ENCODE data around the gene SERPINA4.

The SERPINA4 gene

DNA sequence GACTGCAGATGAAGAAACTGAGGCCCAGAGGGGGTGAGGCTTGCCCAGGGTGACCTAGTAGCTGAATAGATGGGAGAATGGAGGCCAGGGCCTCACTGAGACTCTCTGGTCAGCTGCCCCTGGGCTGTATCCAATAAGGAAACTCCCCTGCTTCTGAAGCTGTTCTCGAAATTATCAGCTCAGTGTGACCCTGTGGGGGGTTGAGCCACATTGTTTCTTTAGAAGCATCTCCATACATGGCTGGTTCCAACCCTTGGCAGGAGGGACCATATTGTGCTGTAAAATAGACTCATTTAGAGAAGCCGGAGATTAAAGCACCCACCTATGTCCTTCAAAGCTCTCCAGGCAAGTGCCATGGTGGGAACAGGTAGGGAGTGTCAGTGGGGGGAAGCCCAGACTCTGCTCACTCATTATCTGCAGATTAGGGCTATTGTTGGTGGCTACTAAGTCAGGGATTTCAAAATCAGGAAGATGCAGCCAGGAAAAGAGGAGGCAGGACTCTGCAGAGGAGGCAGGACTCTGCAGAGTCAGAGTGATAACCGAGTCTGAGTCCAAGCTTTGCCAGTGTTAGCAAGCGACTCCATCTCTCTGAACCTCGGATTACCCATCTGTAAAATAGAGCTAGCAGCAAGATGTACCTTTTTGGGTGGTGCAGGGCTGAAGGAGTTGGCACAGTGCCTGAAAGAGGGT lies 23.5 kb downstream of the SERPINA4 start:
- Histone ChIP-seq H3K27me3 (ENCODE audit: low read length) (no peaks in the 10 kb centered on the region), H4K20me1 (ENCODE audit: low read depth, low read length) (no peaks in the 10 kb centered on the region), H3K27ac (ENCODE audit: low read depth, low read length) (no peak overlapping the region), H2AFZ (ENCODE audit: low read depth, low read length, severe bottlenecking) (no peak overlapping the region), H3K4me2 (ENCODE audit: low read depth, low read length, poor library complexity, severe bottlenecking) (no peak overlapping the region), H3K36me3 (ENCODE audit: low read length) (no peaks in the 10 kb centered on the region), H3F3A (ENCODE audit: insufficient read depth) (no peaks in the 10 kb centered on the region), H3K9me3 (ENCODE audit: insufficient read depth, low read length) (no peaks in the 10 kb centered on the region), H3K9ac (ENCODE audit: low read length) (no peak overlapping the region), H3K79me2 (ENCODE audit: insufficient read depth, low read length) (no peaks in the 10 kb centered on the region), H3K9me2 (replicated peaks; ENCODE audit: insufficient read depth, low read length) (no peaks in the 10 kb centered on the region), H3K4me3 (ENCODE audit: insufficient read depth, low read length, poor library complexity, severe bottlenecking) (no peak overlapping the region)
- TF ChIP-seq EZH2phosphoT487 (conservative IDR thresholded peaks at IDR 0.05; ENCODE audit: low read length), result no peak
- TF ChIP-seq CTCF (IDR thresholded peaks at IDR 0.05; ENCODE audit: insufficient read depth, low read length, poor library complexity, severe bottlenecking), result no peak

DNA sequence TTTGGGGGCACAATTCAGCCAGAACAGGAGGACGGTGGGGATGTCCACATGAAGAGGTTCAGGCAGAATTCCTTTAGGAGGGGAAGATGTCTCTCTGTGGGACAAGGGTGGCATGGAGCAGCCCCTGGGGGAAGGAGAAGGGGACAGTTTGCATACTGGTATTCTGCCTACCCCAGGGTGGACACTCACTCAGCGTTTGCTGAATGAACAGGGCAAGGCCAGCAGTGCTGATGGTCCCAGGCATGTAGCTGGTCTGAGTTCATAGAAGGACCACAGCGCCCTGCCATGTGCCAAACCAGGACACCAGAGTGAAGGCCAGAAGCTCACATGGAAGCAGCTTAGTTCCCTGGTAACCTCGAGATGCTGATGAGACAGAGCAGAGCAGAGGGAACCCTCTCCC lies 25.4 kb downstream of the SERPINA4 start:
- no peak overlapping the region for H3K9ac ChIP-seq (ENCODE audit: low read length)
- no peaks in the 10 kb centered on the region for H3F3A ChIP-seq (ENCODE audit: insufficient read depth)
- no peaks in the 10 kb centered on the region for H3K79me2 ChIP-seq (ENCODE audit: insufficient read depth, low read length)
- H3K27me3 ChIP-seq (ENCODE audit: low read length), result no peaks in the 10 kb centered on the region
- H3K36me3 ChIP-seq (ENCODE audit: low read length), result no peaks in the 10 kb centered on the region
- no peak overlapping the region for H2AFZ ChIP-seq (ENCODE audit: low read depth, low read length, severe bottlenecking)
- no peak overlapping the region for H3K27ac ChIP-seq (ENCODE audit: low read depth, low read length)
- no peaks in the 10 kb centered on the region for H3K9me2 ChIP-seq (replicated peaks; ENCODE audit: insufficient read depth, low read length)
- H3K4me2 ChIP-seq (ENCODE audit: low read depth, low read length, poor library complexity, severe bottlenecking), result no peak overlapping the region
- TF ChIP-seq CTCF (IDR thresholded peaks at IDR 0.05; ENCODE audit: insufficient read depth, low read length, poor library complexity, severe bottlenecking) (no peak), EZH2phosphoT487 (conservative IDR thresholded peaks at IDR 0.05; ENCODE audit: low read length) (no peak)
- no peak overlapping the region for H3K4me3 ChIP-seq (ENCODE audit: insufficient read depth, low read length, poor library complexity, severe bottlenecking)
- H4K20me1 ChIP-seq (ENCODE audit: low read depth, low read length), result no peaks in the 10 kb centered on the region
- no peaks in the 10 kb centered on the region for H3K9me3 ChIP-seq (ENCODE audit: insufficient read depth, low read length)

DNA sequence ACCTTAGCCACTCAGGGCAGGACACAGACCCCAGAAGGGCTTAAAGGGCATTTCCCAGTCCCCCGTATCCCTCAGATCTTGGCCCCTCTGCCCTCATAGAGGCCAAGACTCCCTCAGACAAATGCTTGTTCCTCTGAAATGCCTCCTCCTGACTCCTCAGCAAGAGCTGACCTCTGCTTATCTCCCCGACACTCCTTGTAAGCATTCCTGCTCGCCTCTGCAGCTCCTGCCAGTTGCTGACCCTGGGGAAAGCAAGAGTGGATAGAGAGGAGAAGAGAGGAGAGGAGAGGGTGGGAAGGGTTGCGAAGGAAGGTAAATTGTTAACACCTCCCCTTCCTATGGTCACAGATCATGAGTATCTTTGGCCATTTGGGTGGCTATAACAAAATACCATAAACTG lies 27.1 kb downstream of the SERPINA4 start:
- no peaks in the 10 kb centered on the region for H3F3A ChIP-seq (ENCODE audit: insufficient read depth)
- H3K9ac ChIP-seq (ENCODE audit: low read length), result no peak overlapping the region
- no peaks in the 10 kb centered on the region for H3K36me3 ChIP-seq (ENCODE audit: low read length)
- no peak for TF ChIP-seq CTCF (IDR thresholded peaks at IDR 0.05; ENCODE audit: insufficient read depth, low read length, poor library complexity, severe bottlenecking)
- TF ChIP-seq EZH2phosphoT487 (conservative IDR thresholded peaks at IDR 0.05; ENCODE audit: low read length), result no peak
- no peaks in the 10 kb centered on the region for H3K27me3 ChIP-seq (ENCODE audit: low read length)
- no peak overlapping the region for H3K4me3 ChIP-seq (ENCODE audit: insufficient read depth, low read length, poor library complexity, severe bottlenecking)
- H3K4me2 ChIP-seq (ENCODE audit: low read depth, low read length, poor library complexity, severe bottlenecking), result no peak overlapping the region
- H3K79me2 ChIP-seq (ENCODE audit: insufficient read depth, low read length), result no peaks in the 10 kb centered on the region
- H3K9me3 ChIP-seq (ENCODE audit: insufficient read depth, low read length), result no peaks in the 10 kb centered on the region
- H2AFZ ChIP-seq (ENCODE audit: low read depth, low read length, severe bottlenecking), result no peak overlapping the region
- H3K27ac ChIP-seq (ENCODE audit: low read depth, low read length), result no peak overlapping the region
- H4K20me1 ChIP-seq (ENCODE audit: low read depth, low read length), result no peaks in the 10 kb centered on the region
- H3K9me2 ChIP-seq (replicated peaks; ENCODE audit: insufficient read depth, low read length), result no peaks in the 10 kb centered on the region

Data from SU-DHL-6 (cell line).